KMS-11 (cell line): ENCODE measurements around the gene MNT.

ENCODE experiments used
- H2AFZ ChIP-seq: fragments of 200-600 bp; sonication (generic); 2 replicates; pipeline ENCODE4 v1.6.1; 2016; ENCODE audit warnings: antibody characterized with exemption, mixed run types, low read depth
- H3K27ac ChIP-seq: fragments of 200-600 bp; sonication (generic); 2 replicates; pipeline ENCODE4 v1.6.1; 2016; ENCODE audit warnings: mild to moderate bottlenecking, mixed run types
- H3K27me3 ChIP-seq: fragments of 200-600 bp; sonication (generic); 2 replicates; pipeline ENCODE4 v1.6.1; 2017; ENCODE audit warnings: mild to moderate bottlenecking, low read depth, mixed run types, moderate library complexity; ENCODE audit not compliant: insufficient read depth
- H3K36me3 ChIP-seq: fragments of 200-600 bp; sonication (generic); 2 replicates; pipeline ENCODE4 v1.6.1; 2017; ENCODE audit warnings: mild to moderate bottlenecking, mixed run types; ENCODE audit not compliant: insufficient read depth
- H3K4me1 ChIP-seq: fragments of 200-600 bp; sonication (generic); 2 replicates; pipeline ENCODE4 v1.6.1; 2016; ENCODE audit warnings: mild to moderate bottlenecking, low read depth, mixed run types; ENCODE audit not compliant: poor library complexity, severe bottlenecking
- H3K4me2 ChIP-seq: fragments of 200-600 bp; sonication (generic); 2 replicates; pipeline ENCODE4 v1.7.0; 2016; ENCODE audit warnings: mild to moderate bottlenecking, mixed run types
- H3K4me3 ChIP-seq: fragments of 200-600 bp; sonication (generic); IDR thresholded peaks from 2 replicates; pipeline ENCODE4 v1.6.1; 2017; ENCODE audit warnings: low read depth, low read length, mixed read lengths; ENCODE audit not compliant: insufficient read depth
- H3K79me2 ChIP-seq: fragments of 200-600 bp; sonication (generic); 2 replicates; pipeline ENCODE4 v1.6.1; 2016; ENCODE audit warnings: low read depth, mixed run types; ENCODE audit not compliant: insufficient read depth
- H3K9ac ChIP-seq: fragments of 200-600 bp; sonication (generic); 2 replicates; pipeline ENCODE4 v1.6.1; 2016; ENCODE audit warnings: mild to moderate bottlenecking, mixed run types
- H4K20me1 ChIP-seq: fragments of 200-600 bp; sonication (generic); 2 replicates; pipeline ENCODE4 v1.6.1; 2016; ENCODE audit warnings: mild to moderate bottlenecking, mixed run types; ENCODE audit not compliant: insufficient read depth
- CTCF ChIP-seq: fragments of 200-600 bp; sonication (generic); conservative IDR thresholded peaks from 2 replicates; pipeline ENCODE4 v1.6.1; 2017; ENCODE audit warnings: low read depth, mild to moderate bottlenecking, antibody characterized with exemption, low read length, moderate library complexity, mixed read lengths

Gene MNT

DNA sequence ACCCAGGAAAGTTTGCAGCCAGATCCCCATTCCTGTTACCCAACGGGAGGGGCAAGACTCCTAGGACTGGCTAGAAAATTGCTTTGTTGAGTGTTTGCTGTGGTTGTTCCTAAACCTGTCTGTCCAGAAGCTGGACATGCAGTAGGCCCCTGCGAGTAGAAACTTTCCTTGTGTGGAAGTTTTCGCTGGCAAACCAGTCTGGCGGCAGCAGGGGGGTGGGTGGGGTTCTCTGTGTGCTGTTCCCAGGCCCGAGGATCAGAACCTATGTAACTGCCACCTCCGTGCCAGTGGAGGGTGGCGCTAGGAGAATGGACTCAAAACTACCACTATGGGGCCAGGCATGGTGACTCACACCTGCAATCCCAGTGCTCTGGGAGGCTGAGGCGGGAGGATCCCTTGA is 54.4 kb downstream of the MNT start:
- Histone ChIP-seq H4K20me1 (no peaks in the 10 kb centered on the region), H3K4me2 (no peak overlapping the region), H2AFZ (no peak overlapping the region), H3K4me3 (no peak overlapping the region), H3K79me2 (no peaks in the 10 kb centered on the region), H3K4me1 (no peaks in the 10 kb centered on the region), H3K9ac (no peak overlapping the region), H3K36me3 (no peaks in the 10 kb centered on the region), H3K27ac (no peak overlapping the region), H3K27me3 (no peaks in the 10 kb centered on the region)
- TF ChIP-seq CTCF, result no peak

DNA sequence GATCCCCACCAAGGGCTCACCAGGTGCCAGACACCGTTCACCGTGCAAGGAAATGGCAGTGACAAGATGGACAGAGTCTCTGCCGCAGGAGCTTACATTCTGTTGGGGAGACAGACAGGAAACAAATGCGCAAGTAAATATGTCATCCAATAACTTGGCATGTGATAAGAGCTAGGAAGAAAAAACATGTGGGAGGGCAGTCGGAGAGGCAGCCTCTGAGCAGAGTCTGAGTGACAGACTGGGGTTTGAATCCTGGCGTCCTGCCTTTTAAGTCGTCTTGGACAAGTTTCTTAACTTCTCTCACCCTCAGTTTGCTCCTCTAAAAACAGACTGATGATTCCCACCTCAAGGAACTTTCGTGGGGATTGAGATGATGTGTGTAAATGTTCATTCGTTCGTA is 56.3 kb downstream of the MNT start:
- no peak overlapping the region for H3K9ac ChIP-seq
- no peaks in the 10 kb centered on the region for H3K27me3 ChIP-seq
- no peak overlapping the region for H2AFZ ChIP-seq
- H3K79me2 ChIP-seq, result no peaks in the 10 kb centered on the region
- no peak overlapping the region for H3K4me2 ChIP-seq
- no peak overlapping the region for H3K27ac ChIP-seq
- H3K4me1 ChIP-seq, result no peaks in the 10 kb centered on the region
- H3K36me3 ChIP-seq, result no peaks in the 10 kb centered on the region
- no peak for TF ChIP-seq CTCF
- no peaks in the 10 kb centered on the region for H4K20me1 ChIP-seq
- no peak overlapping the region for H3K4me3 ChIP-seq

DNA sequence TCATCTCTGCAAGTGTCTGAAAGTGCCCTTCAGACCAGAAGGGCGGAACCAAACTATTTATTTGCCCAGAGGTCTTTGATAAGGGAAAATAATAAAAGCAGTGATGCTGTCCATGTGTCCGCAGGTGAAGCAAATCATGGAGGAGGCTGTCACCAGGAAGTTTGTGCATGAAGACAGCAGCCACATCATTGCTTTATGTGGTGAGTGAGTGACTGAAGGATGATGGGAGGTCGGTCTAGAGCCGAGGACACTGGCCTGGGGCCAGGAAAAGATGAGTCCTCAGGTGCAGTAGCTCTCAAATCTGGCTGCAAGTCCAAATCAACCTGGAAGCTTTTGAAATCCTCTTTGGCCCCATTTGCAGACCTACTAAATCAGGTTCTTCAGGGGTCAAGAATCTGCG is 57.4 kb downstream of the MNT start:
- H3K27me3 ChIP-seq, result no peaks in the 10 kb centered on the region
- no peaks in the 10 kb centered on the region for H3K4me1 ChIP-seq
- no peak overlapping the region for H3K4me2 ChIP-seq
- H3K36me3 ChIP-seq, result no peaks in the 10 kb centered on the region
- H3K27ac ChIP-seq, result no peak overlapping the region
- H2AFZ ChIP-seq, result no peak overlapping the region
- no peak overlapping the region for H3K4me3 ChIP-seq
- no peak for TF ChIP-seq CTCF
- H3K79me2 ChIP-seq, result no peaks in the 10 kb centered on the region
- H4K20me1 ChIP-seq, result no peaks in the 10 kb centered on the region
- H3K9ac ChIP-seq, result no peak overlapping the region

- Histone ChIP-seq H3K27ac (no peak overlapping the region), H3K4me2 (peak overlapping the region; percentile 39; the same call in 1 of the 2 replicates), H3K9ac (no peak overlapping the region), H3K79me2 (peaks cover 27% of the 10 kb centered on the region), H3K36me3 (0 out of 2 replicates have a peak, but pooled peaks cover 5% of the 10 kb centered on the region), H3K4me3 (no peak overlapping the region), H3K27me3 (no peaks in the 10 kb centered on the region), H2AFZ (peak overlapping the region; percentile 78; the same call in 1 of the 2 replicates), H3K4me1 (peaks cover 19% of the 10 kb centered on the region), H4K20me1 (no peaks in the 10 kb centered on the region)
- TF ChIP-seq CTCF, result no peak
Measured at GRCh38 chr17:2338315-2338657, 62.6 kb downstream of the MNT start.
